Measurements from ENCODE around the gene THSD8. TPM values are rescaled to one million over a fixed set of nuclear protein-coding genes. Genes with fewer than 3 reads are reported as not detected.

THSD8 gene
- total and polyA plus RNA-seq, 2 of the 8 experiments (the other 6 are each of a cell fraction or from before 2014, with no cell fraction given) = 8.2 to 42.3 TPM

DNA sequence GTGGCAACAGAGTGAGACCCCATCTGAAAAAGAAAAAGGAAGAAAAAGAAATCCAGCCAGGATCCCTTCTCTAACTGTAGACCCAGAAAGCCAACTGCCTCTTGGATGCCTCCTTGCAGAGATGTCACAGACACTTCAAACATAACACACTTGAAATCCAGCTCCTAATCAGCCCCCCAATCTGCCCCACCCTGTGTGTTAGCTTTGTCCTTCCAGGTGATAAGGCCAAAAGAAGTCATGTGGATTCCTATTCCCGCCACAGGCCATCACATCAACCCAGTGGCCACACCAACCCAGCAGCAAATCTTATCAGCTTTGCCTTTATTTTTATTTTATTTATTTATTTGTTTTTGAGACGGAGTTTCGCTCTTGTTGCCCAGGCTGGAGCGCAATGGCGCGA lies 42.2 kb upstream of the THSD8 start (continued):
- TF ChIP-seq GABPA (IDR thresholded peaks at IDR 0.05; ENCODE audit: borderline replicate concordance, insufficient read depth, low read length) (no peak), MAX (IDR thresholded peaks at IDR 0.05) (no peak), PHF8 (conservative IDR thresholded peaks at IDR 0.05; ENCODE audit: low read depth, low read length) (no peak), BRCA1 (IDR thresholded peaks at IDR 0.05; ENCODE audit: low read depth, low read length) (no peak), SIX5 (IDR thresholded peaks at IDR 0.05; ENCODE audit: low read depth, low read length) (no peak), SP1 (IDR thresholded peaks at IDR 0.05; ENCODE audit: low read depth, low read length) (no peak), RFX5 (IDR thresholded peaks at IDR 0.05; ENCODE audit: borderline replicate concordance, low read depth, low read length) (no peak), NANOG (IDR thresholded peaks at IDR 0.05; ENCODE audit: insufficient read depth, low read depth, low read length, poor library complexity, severe bottlenecking) (no peak)
- TF ChIP-seq, protein P1, sequence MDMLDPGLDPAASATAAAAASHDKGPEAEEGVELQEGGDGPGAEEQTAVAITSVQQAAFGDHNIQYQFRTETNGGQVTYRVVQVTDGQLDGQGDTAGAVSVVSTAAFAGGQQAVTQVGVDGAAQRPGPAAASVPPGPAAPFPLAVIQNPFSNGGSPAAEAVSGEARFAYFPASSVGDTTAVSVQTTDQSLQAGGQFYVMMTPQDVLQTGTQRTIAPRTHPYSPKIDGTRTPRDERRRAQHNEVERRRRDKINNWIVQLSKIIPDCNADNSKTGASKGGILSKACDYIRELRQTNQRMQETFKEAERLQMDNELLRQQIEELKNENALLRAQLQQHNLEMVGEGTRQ (IDR thresholded peaks at IDR 0.05; ENCODE audit: low read length) = no peak

All from H1 (cell line).